Measurements from ENCODE around the gene KCTD11.

DNA sequence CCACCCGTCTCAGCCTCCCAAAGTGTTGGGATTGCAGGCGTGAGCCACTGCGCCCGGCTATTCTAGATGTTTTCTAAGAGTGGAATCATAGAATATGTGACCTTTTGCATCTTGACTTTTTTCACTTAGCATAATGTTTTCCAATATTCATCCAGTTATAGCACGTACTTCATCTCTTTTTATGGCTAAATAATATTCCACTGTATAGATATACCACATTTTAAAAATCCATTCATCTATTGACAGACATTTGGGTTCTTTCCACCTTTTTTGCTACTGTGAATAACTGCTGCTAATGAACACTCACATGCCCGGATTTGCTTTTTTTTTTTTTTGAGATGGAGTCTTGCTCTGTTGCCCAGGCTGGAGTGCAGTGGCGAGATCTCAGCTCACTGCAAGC is 47.8 kb upstream of the KCTD11 start:
- TF ChIP-seq EZH2phosphoT487 (IDR thresholded peaks at IDR 0.05; ENCODE audit: insufficient read depth, low read depth) (no peak), EZH2 (IDR thresholded peaks at IDR 0.05; ENCODE audit: insufficient read depth, poor library complexity, severe bottlenecking) (no peak)
